HepG2 (cell line): Measurements from ENCODE around the gene KRI1. TPM values are rescaled to one million over a fixed set of nuclear protein-coding genes. Genes with fewer than 3 reads are reported as not detected.

Experiments used
- ATAC-seq: fragments of 200-7000 bp; cut with Tn5 transposase; 3 replicates; pipeline ENCODE4 v1.9.1; 2020; ENCODE audit warnings: mild to moderate bottlenecking, moderate library complexity
- BruUV-seq: library from RNA; stranded (reverse); fragments of 400-500 nt; replicated peaks from 2 replicates; lab custom pipeline; 2021; lab: Mats Ljungman, UMichigan
- CTCF ChIA-PET: fragments of 300-600 bp; formaldehyde crosslinking; extraction: SDS; loops from one replicate; lab custom pipeline; 2021; ENCODE audit warnings: low total read pairs, inconsistent platforms, low intra/inter-chr PET ratio; lab: Yijun Ruan, JAX
- POLR2A ChIA-PET: fragments of 350-600 bp; sonication (Branson Sonifier 250); formaldehyde crosslinking; loops from one replicate; lab custom pipeline; 2020; ENCODE audit warnings: antibody characterized with exemption, inconsistent platforms; lab: Yijun Ruan, JAX
- DNase-seq: peaks from one replicate; pipeline ENCODE4 v3.0.0-alpha.2; 2015; ENCODE audit warnings: low spot score
- FAIRE-seq: peaks from 3 replicates; lab custom pipeline; 2011; peaks lifted over from hg19 to GRCh38; lab: Jason Lieb, UNC
- H2AFZ ChIP-seq: one replicate; pipeline ENCODE4 v1.6.1; 2011; ENCODE audit warnings: low read length, inconsistent platforms
- H3K27ac ChIP-seq: fragments of 300-600 bp; 3 replicates; pipeline ENCODE4 v1.8.0; 2011; ENCODE audit warnings: mixed run types, mild to moderate bottlenecking, mixed read lengths, low read length, inconsistent platforms; ENCODE audit not compliant: insufficient read depth; ENCODE audit errors: extremely low read length
- H3K27me3 ChIP-seq, 2 experiments: fragments of 200-600 bp in 1 of 2; 2 replicates in 1 of 2; 3 replicates in 1 of 2; pipeline versions ENCODE4 v1.6.0 to v1.8.0; 2011; ENCODE audit warnings: low read length in 2 of 2, mild to moderate bottlenecking in 2 of 2, moderate library complexity in 2 of 2, inconsistent platforms in 1 of 2; ENCODE audit not compliant: insufficient read depth in 2 of 2, control insufficient read depth in 1 of 2
- H3K36me3 ChIP-seq, 2 experiments: fragments of 200-600 bp in 1 of 2; replicated peaks in 1 of 2; 2 replicates in 1 of 2; 3 replicates in 1 of 2; pipeline versions ENCODE4 v1.5.1 to v1.8.0; 2011; ENCODE audit warnings: low read length in 2 of 2, inconsistent platforms in 1 of 2; ENCODE audit not compliant: insufficient read depth in 2 of 2, control insufficient read depth in 1 of 2
- H3K4me1 ChIP-seq: 2 replicates; pipeline ENCODE4 v1.5.1; 2012; ENCODE audit warnings: low read length, inconsistent platforms; ENCODE audit not compliant: insufficient read depth
- H3K4me2 ChIP-seq: 2 replicates; pipeline ENCODE4 v1.6.0; 2011; ENCODE audit warnings: low read depth, low read length, inconsistent platforms
- H3K4me3 ChIP-seq, 3 experiments: fragments of 200-600 bp in 1 of 3; sonication (generic), shearing (Covaris generic) in 1 of 3; replicated peaks in 1 of 3; 2 replicates each; pipeline ENCODE4 v1.5.1; 2011 to 2016; ENCODE audit warnings: low read length in 3 of 3, inconsistent platforms in 2 of 3, low read depth in 2 of 3, mild to moderate bottlenecking in 2 of 3, control low read depth in 1 of 3, mixed read lengths in 1 of 3; ENCODE audit not compliant: insufficient read depth in 1 of 3
- H3K79me2 ChIP-seq: one replicate; pipeline ENCODE4 v1.6.1; 2011; ENCODE audit warnings: low read length, inconsistent platforms; ENCODE audit not compliant: insufficient read depth
- H3K9ac ChIP-seq: 2 replicates; pipeline ENCODE4 v1.6.0; 2011; ENCODE audit warnings: mild to moderate bottlenecking, low read depth, low read length, inconsistent platforms; ENCODE audit not compliant: insufficient read depth
- H3K9me3 ChIP-seq: 2 replicates; pipeline ENCODE4 v1.5.1; 2012; ENCODE audit warnings: mild to moderate bottlenecking, low read length
- H4K20me1 ChIP-seq: 2 replicates; pipeline ENCODE4 v1.6.0; 2011; ENCODE audit warnings: inconsistent platforms, mild to moderate bottlenecking, low read length, moderate library complexity; ENCODE audit not compliant: insufficient read depth
- AGO2 ChIP-seq: fragments of 200-400 bp; formaldehyde crosslinking; optimal IDR thresholded peaks from 2 replicates; pipeline ENCODE3; 2017; ENCODE audit warnings: mild to moderate bottlenecking, low read depth, low read length, moderate library complexity
- CAMTA2 ChIP-seq: sonication (generic); formaldehyde crosslinking; IDR thresholded peaks from 2 replicates; pipeline ENCODE4 v1.4.0; 2020; ENCODE audit warnings: mild to moderate bottlenecking, missing genetic modification reagents, borderline replicate concordance
- EED ChIP-seq: sonication (generic); formaldehyde crosslinking; IDR thresholded peaks from 2 replicates; pipeline ENCODE4 v1.5.0; 2020; ENCODE audit warnings: mild to moderate bottlenecking, missing genetic modification reagents
- GABPB1 ChIP-seq: IDR thresholded peaks from 2 replicates; pipeline ENCODE4 v1.6.1; 2016; ENCODE audit warnings: mild to moderate bottlenecking, missing genetic modification reagents, moderate library complexity, missing compliant biosample characterization
- RBFOX2 ChIP-seq: fragments of 200-400 bp; formaldehyde crosslinking; IDR thresholded peaks from 2 replicates; pipeline ENCODE4 v1.6.1; 2017; ENCODE audit warnings: low read depth, mild to moderate bottlenecking, low read length
- U2AF2 ChIP-seq: fragments of 200-400 bp; formaldehyde crosslinking; IDR thresholded peaks from 2 replicates; pipeline ENCODE4 v1.6.1; 2017; ENCODE audit warnings: low read depth, mild to moderate bottlenecking, low read length
- ZBTB42 ChIP-seq: sonication (generic); formaldehyde crosslinking; IDR thresholded peaks from 2 replicates; pipeline ENCODE4 v1.5.0; 2020; ENCODE audit warnings: mild to moderate bottlenecking, missing genetic modification reagents
- ZNF556 ChIP-seq: sonication (generic); formaldehyde crosslinking; IDR thresholded peaks from 2 replicates; pipeline ENCODE4 v1.4.0; 2020; ENCODE audit warnings: mild to moderate bottlenecking, missing genetic modification reagents, borderline replicate concordance
- ZSCAN31 ChIP-seq: sonication (generic); formaldehyde crosslinking; IDR thresholded peaks from 2 replicates; pipeline ENCODE4 v1.5.0; 2020; ENCODE audit warnings: low read depth, mild to moderate bottlenecking, missing genetic modification reagents
- WGBS: methylation state at CpG from one replicate; pipeline ENCODE4 v1.1.6; 2017; ENCODE audit warnings: low lambda C conversion rate; 5-methylcytosine and 5-hydroxymethylcytosine counted together
- in situ Hi-C: cut with HindIII; loops from 2 replicates; pipeline ENCODE4 v1.10.0; 2017; ENCODE audit warnings: low pct_unique_long_range_greater_than_20kb; ENCODE audit not compliant: extremely low pct_ligation_motif_present
- intact Hi-C: fragments of 100-400 bp; cut with micrococcal nuclease; formaldehyde crosslinking; loops from one replicate; pipeline ENCODE4 v1.10.0; 2022; ENCODE audit not compliant: unreplicated experiment
- polyA plus RNA-seq, 8 experiments: library from polyadenylated mRNA; depleted of rRNA in 3 of 8; stranded (reverse) in 7 of 8; unstranded in 1 of 8; fragments of >200 nt; fragmentation: Illumina TruSeq in 4 of 8; extraction: Trizol in 4 of 8; gene quantifications; 2 replicates each; pipeline versions ENCODE4 v1.2.1 to v1.2.3, GENCODE V29; 2011 to 2016; ENCODE audit warnings: low read depth in 4 of 8, missing spikeins in 1 of 8, mixed read lengths in 1 of 8; ENCODE audit not compliant: insufficient read depth in 1 of 8
- total RNA-seq, 5 experiments: library from RNA; depleted of rRNA; stranded (reverse); fragments of >200 nt; fragmentation: Illumina TruSeq; extraction: Trizol; gene quantifications; 2 replicates each; pipeline ENCODE4 v1.2.3, GENCODE V29; 2016; ENCODE audit warnings: low read depth in 1 of 5
- TF ChIP-seq, protein P1 (sequence below): sonication (generic); formaldehyde crosslinking; IDR thresholded peaks from 2 replicates; pipeline ENCODE4 v1.4.0; 2020; ENCODE audit warnings: missing genetic modification reagents

The KRI1 gene
- total and polyA plus RNA-seq, 2 of the 13 experiments (the other 11 are each of a cell fraction or from before 2014, with no cell fraction given), result 9.1 to 11.7 TPM

DNA sequence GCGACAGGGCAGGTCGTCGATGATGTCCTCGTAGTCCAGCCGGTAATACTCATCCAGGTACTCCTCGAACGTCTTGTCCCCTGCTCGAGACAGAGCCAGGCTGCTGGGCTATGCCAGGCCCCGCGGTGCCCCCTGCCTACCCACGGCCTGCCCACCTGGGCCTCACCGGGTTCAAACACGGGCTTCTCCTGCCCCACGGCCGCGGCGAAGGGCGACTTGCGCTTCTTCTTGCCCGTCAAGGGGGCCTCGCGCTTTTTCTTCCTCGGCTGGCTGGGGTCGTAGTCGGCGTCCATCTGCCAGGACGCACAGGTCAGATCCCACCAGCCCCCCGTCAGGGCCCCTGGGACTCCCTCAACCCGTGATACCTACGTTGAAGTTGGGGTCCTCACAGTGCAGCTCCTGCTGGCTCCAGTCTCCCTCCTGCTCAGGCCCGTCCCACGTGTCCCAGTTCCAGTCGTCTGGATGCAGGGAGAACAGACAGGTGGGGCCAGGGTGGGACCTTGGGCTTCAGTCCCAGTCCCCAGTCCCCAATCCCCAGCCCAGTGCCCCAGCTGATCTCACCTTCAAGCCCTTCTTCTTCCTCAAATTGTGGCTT lies 8.1 kb downstream of the KRI1 start:
- CTCF ChIA-PET, result no interaction called here
- no peak for DNase-seq
- BruUV-seq, result no TSS peak
- no peak for FAIRE-seq
- H3K4me1 ChIP-seq, result no peaks in the 10 kb centered on the region
- no peak overlapping the region for H3K27ac ChIP-seq
- no peaks in the 10 kb centered on the region for H4K20me1 ChIP-seq
- H3K9me3 ChIP-seq, result no peaks in the 10 kb centered on the region
- in situ Hi-C loops (no loop called here), intact Hi-C loops (no loop called here)
- H3K4me3 ChIP-seq, result no peak overlapping the region
- TF ChIP-seq ZNF556 (CRISPR knock-in tag) (no peak), ZBTB42 (CRISPR knock-in tag) (no peak), EED (CRISPR knock-in tag) (no peak), U2AF2 (no peak), GABPB1 (CRISPR knock-in tag) (no peak), ZSCAN31 (CRISPR knock-in tag) (no peak), CAMTA2 (CRISPR knock-in tag) (no peak), AGO2 (peak; percentile 83), RBFOX2 (peak; percentile 65)
- TF ChIP-seq, protein P1, sequence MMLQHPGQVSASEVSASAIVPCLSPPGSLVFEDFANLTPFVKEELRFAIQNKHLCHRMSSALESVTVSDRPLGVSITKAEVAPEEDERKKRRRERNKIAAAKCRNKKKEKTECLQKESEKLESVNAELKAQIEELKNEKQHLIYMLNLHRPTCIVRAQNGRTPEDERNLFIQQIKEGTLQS, result no peak
- TF ChIP-seq, all 625 proteins: peak for 2
- Histone ChIP-seq H3K36me3 (peaks cover 17 to 64% of the 10 kb centered on the region in 2 experiments), H2AFZ (no peak overlapping the region), H3K79me2 (no peaks in the 10 kb centered on the region), H3K4me2 (no peak overlapping the region), H3K27me3 (no peaks in the 10 kb centered on the region), H3K9ac (no peak overlapping the region)
- no peak for ATAC-seq
- POLR2A ChIA-PET, result no interaction called here
- 96% methylated on average over 25 of the region's 33 CpGs for WGBS
